AG04449 (cell line): ENCODE results near the gene COG4.

Experiments
- CTCF ChIA-PET: fragments of 350-600 bp; formaldehyde crosslinking; extraction: SDS; loops from one replicate; lab custom pipeline; 2021; ENCODE audit warnings: antibody characterized with exemption; lab: Yijun Ruan, JAX
- POLR2A ChIA-PET: fragments of 400-600, 350-600 bp; formaldehyde crosslinking; extraction: SDS; loops from one replicate; lab custom pipeline; 2020; ENCODE audit warnings: antibody characterized with exemption, inconsistent platforms; lab: Yijun Ruan, JAX
- DNase-seq: peaks from one replicate; pipeline ENCODE4 v3.0.0-alpha.2; 2010; ENCODE audit warnings: low read depth, low spot score
- H3K4me3 ChIP-seq: 2 replicates; pipeline ENCODE4 v1.5.1; 2011; ENCODE audit warnings: low read depth, mild to moderate bottlenecking, control low read depth, low read length
- CTCF ChIP-seq: IDR thresholded peaks from one replicate; pipeline ENCODE4 v1.5.1; 2011; ENCODE audit warnings: mild to moderate bottlenecking, moderate library complexity, low read length, control low read depth, inconsistent platforms; ENCODE audit not compliant: insufficient read depth; ENCODE audit errors: missing control alignments

COG4 gene

GRCh38 chr16:70468776-70469525 lies 54.4 kb downstream of the COG4 start:
- no peak for TF ChIP-seq CTCF
- no peak overlapping the region for H3K4me3 ChIP-seq
- DNase-seq = no peak
- POLR2A ChIA-PET = interaction anchor here (1.1 kb wide), 1 partner anchor 10 kb away, joined by 4 read pairs; no protein-coding TSS in a partner anchor
- CTCF ChIA-PET = interaction anchor here (0.6 to 1.4 kb wide), 2 partner anchors 80 to 99 kb away, joined by 3 to 4 read pairs; no protein-coding TSS in a partner anchor

- CTCF ChIA-PET = no interaction called here
- POLR2A ChIA-PET = no interaction called here
- no peak for TF ChIP-seq CTCF
- H3K4me3 ChIP-seq = no peak overlapping the region
- DNase-seq = no peak
Measured at GRCh38 chr16:70467608-70468007, 55.7 kb downstream of the COG4 start.

DNA sequence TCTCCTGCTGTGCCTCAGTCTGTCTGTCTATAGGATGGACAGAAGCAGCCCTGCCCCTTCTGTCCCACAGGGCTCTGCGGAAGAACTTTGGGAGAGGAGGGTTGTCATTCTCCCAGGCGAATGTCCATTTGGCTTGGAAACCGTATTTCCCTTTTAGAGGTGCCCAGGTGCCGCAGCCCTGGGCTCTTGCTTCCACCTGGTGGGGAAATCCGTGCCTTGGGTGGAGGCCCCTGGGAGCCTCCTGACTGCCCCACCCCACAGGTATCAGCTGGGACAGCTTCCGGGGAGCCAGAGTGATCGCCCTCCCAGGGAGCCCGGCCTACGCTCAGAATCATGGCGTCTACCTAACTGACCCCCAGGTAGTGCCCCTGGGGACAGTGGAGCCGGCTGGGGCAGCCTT lies 56.2 kb downstream of the COG4 start:
- no peak for DNase-seq
- no peak for TF ChIP-seq CTCF
- POLR2A ChIA-PET = no interaction called here
- CTCF ChIA-PET = no interaction called here
- H3K4me3 ChIP-seq = no peak overlapping the region

GRCh38 chr16:70466805-70467076 lies 56.6 kb downstream of the COG4 start:
- ChIA-PET CTCF (no interaction called here), POLR2A (no interaction called here)
- no peak for DNase-seq
- no peak overlapping the region for H3K4me3 ChIP-seq
- TF ChIP-seq CTCF = no peak

GRCh38 chr16:70465999-70466804 lies 57.2 kb downstream of the COG4 start:
- POLR2A ChIA-PET = no interaction called here
- H3K4me3 ChIP-seq = no peak overlapping the region
- no peak for TF ChIP-seq CTCF
- no peak for DNase-seq
- CTCF ChIA-PET = no interaction called here

- no peak for DNase-seq
- ChIA-PET POLR2A (interaction anchor here (0.7 kb wide), 1 partner anchor 19 kb away, joined by 3 read pairs; no protein-coding TSS in a partner anchor), CTCF (interaction anchor here (1.1 to 1.4 kb wide), 2 partner anchors 8 to 191 kb away, joined by 3 to 4 read pairs; no protein-coding TSS in a partner anchor)
- no peak for TF ChIP-seq CTCF
- no peak overlapping the region for H3K4me3 ChIP-seq
Measured at GRCh38 chr16:70463235-70463634, 60.1 kb downstream of the COG4 start.
